GM10266 (cell line): ENCODE measurements around the gene SGSM2.

Experiments used
- DNase-seq: peaks from one replicate; pipeline ENCODE4 v3.0.0; 2012; ENCODE audit errors: extremely low spot score
- TF ChIP-seq, protein P1 (sequence below): IDR thresholded peaks from 2 replicates; pipeline ENCODE4 v1.5.1; 2012; ENCODE audit warnings: mild to moderate bottlenecking, low read depth; ENCODE audit not compliant: control insufficient read depth, insufficient read depth; ENCODE audit errors: missing control alignments

SGSM2 gene

DNA sequence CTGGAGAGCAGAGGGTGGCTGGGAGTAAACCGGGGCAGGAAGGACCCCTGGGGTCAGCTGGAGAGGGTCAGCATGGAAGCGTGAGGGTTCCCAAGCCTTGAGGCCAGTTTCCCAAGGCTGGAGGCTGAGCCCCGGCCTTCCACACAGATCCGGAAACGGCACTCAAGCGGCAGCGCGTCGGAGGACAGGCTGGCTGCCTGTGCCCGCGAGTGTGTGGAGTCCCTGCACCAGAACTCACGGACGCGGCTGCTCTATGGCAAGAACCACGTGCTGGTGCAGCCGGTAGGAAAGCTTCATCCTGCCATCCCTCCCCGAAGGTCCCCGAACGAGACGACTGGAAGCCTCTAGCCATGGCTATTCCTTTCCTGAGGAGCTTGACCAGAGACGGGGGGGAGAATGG is 26.0 kb downstream of the SGSM2 start:
- DNase-seq = no peak
- TF ChIP-seq, protein P1, sequence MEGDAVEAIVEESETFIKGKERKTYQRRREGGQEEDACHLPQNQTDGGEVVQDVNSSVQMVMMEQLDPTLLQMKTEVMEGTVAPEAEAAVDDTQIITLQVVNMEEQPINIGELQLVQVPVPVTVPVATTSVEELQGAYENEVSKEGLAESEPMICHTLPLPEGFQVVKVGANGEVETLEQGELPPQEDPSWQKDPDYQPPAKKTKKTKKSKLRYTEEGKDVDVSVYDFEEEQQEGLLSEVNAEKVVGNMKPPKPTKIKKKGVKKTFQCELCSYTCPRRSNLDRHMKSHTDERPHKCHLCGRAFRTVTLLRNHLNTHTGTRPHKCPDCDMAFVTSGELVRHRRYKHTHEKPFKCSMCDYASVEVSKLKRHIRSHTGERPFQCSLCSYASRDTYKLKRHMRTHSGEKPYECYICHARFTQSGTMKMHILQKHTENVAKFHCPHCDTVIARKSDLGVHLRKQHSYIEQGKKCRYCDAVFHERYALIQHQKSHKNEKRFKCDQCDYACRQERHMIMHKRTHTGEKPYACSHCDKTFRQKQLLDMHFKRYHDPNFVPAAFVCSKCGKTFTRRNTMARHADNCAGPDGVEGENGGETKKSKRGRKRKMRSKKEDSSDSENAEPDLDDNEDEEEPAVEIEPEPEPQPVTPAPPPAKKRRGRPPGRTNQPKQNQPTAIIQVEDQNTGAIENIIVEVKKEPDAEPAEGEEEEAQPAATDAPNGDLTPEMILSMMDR = no peak

DNA sequence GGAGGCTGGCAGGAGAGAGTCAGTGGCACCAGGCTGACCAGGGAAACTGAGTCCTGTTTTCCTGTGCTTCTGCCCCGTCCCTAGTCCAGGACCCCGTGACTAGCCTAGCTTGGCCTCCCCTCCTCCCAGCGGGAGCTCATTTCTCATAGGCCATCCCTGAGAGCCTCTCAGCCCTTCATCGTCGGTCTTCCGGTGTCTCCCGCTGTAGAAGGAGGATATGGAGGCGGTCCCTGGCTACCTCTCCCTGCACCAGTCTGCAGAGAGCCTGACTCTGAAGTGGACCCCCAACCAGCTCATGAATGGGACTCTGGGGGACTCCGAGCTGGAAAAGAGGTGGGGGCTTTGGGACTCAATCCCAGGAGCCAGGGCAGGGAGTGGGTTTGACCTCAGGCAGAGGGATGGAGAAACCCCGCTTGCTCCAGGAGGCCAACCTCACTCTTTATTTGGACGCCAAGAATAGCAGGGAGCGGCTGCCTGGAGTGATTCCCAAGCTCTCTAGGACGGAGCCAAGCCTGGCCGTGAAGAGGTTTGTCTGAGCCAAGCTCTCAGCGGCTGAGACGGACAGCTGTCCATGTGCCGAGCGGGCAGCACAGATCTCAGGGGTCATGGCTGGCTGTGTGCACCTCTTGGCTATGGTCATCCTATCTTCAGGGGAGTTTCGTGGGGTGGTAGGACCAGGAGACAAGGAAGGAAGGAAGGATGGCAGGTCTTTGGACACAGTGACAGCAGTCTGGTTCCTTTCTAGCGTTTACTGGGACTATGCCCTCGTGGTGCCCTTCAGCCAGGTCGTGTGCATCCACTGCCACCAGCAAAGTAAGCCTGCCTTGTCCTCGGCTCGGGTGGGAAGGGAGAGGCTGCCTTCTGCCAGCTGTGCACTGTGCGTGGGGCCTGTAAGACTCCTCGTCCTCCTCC is 26.8 kb downstream of the SGSM2 start:
- no peak for DNase-seq
- TF ChIP-seq, protein P1 = no peak

DNA sequence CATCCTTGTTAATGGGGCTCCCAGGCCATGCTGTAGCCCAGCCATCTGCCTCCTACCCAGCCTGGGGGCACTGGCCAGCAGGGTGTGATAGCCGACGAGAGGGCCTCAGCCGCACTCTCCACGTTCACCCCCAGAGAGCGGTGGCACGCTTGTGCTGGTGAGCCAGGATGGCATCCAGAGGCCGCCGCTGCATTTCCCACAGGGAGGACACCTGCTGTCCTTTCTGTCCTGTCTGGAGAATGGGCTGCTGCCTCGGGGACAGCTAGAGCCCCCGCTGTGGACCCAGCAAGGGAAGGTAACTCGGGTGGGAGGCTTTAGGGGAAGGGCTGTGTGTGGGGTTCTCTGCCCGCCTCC is 27.4 kb downstream of the SGSM2 start:
- no peak for DNase-seq
- TF ChIP-seq, protein P1 = no peak

DNA sequence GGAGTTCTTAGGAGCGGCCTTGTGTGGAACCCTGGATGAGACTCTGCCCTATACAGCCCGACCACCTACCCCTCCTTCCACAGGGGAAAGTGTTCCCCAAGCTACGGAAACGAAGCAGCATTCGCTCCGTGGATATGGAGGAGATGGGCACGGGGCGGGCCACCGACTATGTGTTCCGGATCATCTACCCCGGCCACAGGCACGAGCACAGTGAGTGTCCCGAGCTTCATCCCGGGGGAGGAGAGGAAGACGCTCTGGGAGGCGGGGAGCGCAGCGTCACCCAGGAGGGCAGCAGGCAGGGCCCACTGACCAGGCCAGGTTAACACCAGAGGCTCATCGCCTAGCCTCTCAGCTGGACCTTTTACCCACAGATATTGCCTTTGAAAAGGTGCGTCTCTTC is 27.8 kb downstream of the SGSM2 start:
- TF ChIP-seq, protein P1 = no peak

DNA sequence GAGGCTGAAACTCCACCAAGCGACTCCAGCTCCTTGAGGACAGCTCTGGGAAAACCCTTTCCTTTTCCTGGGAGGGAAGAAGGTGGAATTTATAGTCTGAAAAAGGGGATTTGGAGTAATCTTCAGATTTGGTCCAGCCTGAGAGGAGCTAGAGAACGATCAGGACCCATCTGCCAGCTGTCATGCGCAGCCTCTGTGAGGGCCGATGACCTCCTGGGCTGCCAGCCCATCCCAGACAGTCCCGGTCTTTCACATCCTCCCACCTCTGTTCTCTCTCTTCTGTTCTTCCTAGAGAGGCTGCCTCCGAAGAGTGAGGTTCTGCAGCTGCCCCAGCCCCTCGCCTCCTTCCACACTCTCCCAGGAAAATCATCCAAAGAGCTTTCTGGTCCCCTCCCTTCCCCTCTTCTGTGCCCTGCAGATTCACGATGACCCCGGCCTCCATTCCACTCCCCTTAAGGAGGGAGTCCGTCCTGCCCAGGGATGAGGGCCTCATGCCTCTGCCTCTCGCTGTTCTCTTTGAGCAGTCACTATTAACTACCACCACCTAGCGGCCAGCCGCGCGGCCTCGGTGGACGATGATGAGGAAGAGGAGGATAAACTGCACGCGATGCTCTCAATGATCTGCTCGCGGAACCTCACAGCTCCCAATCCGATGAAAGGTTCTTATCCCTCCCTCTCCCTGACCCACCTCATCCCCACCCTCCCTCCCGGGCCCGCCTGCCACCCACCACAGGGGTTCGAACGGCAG is 29.6 kb downstream of the SGSM2 start:
- no peak for DNase-seq
- TF ChIP-seq, protein P1 = no peak

More for the DNA sequence above, 27.8 kb downstream of the SGSM2 start:
- DNase-seq = no peak

DNA sequence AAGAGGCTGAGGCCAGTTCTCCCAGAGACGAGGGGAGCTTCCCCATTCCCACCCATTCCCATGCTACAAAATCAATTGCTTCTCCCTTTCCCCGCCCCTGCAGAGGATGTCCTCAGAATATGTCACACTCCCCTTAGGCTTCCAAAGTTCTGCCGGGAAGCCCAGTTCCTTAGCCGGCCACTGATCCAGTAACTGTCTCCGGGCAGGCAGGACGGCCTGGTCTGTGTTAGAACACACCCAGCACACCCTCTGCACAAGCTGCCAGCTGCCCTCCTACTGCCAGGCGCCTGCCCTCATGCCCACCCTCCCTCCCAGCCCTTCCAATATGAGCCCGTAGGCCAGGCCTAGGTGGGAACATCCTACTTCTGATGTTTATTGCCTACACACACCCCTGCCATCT is 31.1 kb downstream of the SGSM2 start:
- no peak for DNase-seq
- TF ChIP-seq, protein P1 = no peak

DNA sequence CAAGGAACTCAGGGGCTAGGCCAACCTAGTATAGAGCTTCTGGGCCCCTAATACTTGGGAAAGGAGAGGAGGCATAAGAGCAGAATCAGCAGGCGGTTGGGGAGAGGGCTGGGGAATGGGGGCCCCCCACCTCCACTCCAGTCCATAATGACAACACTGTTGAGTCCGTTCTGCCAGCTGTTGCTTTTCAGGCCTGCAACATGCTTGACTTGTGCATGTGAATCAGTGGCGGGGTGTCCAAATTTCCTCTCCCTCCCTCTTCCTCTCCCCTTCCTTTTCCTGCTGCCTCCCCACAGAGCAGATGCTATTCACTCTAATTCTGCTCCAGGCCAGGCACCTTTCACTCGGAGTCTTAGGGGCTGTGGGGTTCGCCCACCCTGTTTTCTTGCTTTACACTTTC is 31.7 kb downstream of the SGSM2 start:
- DNase-seq = no peak

More for the DNA sequence above, 31.7 kb downstream of the SGSM2 start:
- TF ChIP-seq, protein P1 = no peak
